GM19468 (cell line): ENCODE data around the gene CNTNAP2.

Experiments used
- ATAC-seq: cut with Tn5 transposase; IDR thresholded peaks from one replicate; pipeline ENCODE4 v1.9.1; 2021; ENCODE audit warnings: mild to moderate bottlenecking, moderate library complexity, moderate number of reproducible peaks; ENCODE audit not compliant: unreplicated experiment; ENCODE audit errors: extremely low read depth

The CNTNAP2 gene

GRCh38 chr7:146926841-146927240, 810.2 kb downstream of the CNTNAP2 start:
- ATAC-seq, result no peak

- no peak for ATAC-seq
Measured at GRCh38 chr7:146937836-146938235, 821.2 kb downstream of the CNTNAP2 start.

- ATAC-seq, result no peak
Measured at GRCh38 chr7:146943483-146943882, 826.9 kb downstream of the CNTNAP2 start.

- no peak for ATAC-seq
Measured at GRCh38 chr7:146948703-146949102, 832.1 kb downstream of the CNTNAP2 start.

- ATAC-seq, result no peak
Measured at GRCh38 chr7:146956321-146956720, 839.7 kb downstream of the CNTNAP2 start.

GRCh38 chr7:146956853-146957252, 840.3 kb downstream of the CNTNAP2 start:
- ATAC-seq, result no peak

- no peak for ATAC-seq
Measured at GRCh38 chr7:146960773-146961391, 844.3 kb downstream of the CNTNAP2 start.

- no peak for ATAC-seq
Measured at GRCh38 chr7:146961617-146962016, 845.0 kb downstream of the CNTNAP2 start.

- no peak for ATAC-seq
Measured at GRCh38 chr7:146966274-146966673, 849.7 kb downstream of the CNTNAP2 start.

- ATAC-seq, result no peak
Measured at GRCh38 chr7:146982482-146982881, 865.9 kb downstream of the CNTNAP2 start.

- ATAC-seq, result no peak
Measured at GRCh38 chr7:146991596-146991995, 875.0 kb downstream of the CNTNAP2 start.

- ATAC-seq, result no peak
Measured at GRCh38 chr7:146993764-146994163, 877.2 kb downstream of the CNTNAP2 start.

- no peak for ATAC-seq
Measured at GRCh38 chr7:147008530-147008929, 891.9 kb downstream of the CNTNAP2 start.

GRCh38 chr7:147012666-147013065, 896.1 kb downstream of the CNTNAP2 start:
- no peak for ATAC-seq

- ATAC-seq, result no peak
Measured at GRCh38 chr7:147013825-147014224, 897.2 kb downstream of the CNTNAP2 start.

GRCh38 chr7:147014286-147014955, 897.8 kb downstream of the CNTNAP2 start:
- ATAC-seq, result no peak

- ATAC-seq, result no peak
Measured at GRCh38 chr7:147015999-147016398, 899.4 kb downstream of the CNTNAP2 start.

- no peak for ATAC-seq
Measured at GRCh38 chr7:147022056-147022455, 905.5 kb downstream of the CNTNAP2 start.

- ATAC-seq, result no peak
Measured at GRCh38 chr7:147023440-147023839, 906.8 kb downstream of the CNTNAP2 start.

GRCh38 chr7:147029953-147030352, 913.4 kb downstream of the CNTNAP2 start:
- no peak for ATAC-seq

- ATAC-seq, result no peak
Measured at GRCh38 chr7:147033641-147034040, 917.0 kb downstream of the CNTNAP2 start.

- no peak for ATAC-seq
Measured at GRCh38 chr7:147041438-147041837, 924.8 kb downstream of the CNTNAP2 start.
